OCI-LY1 (cell line): ENCODE data around the gene STARD7.

Experiments used
- H2AFZ ChIP-seq: fragments of 200-600 bp; sonication (generic), shearing (Covaris generic); 2 replicates; pipeline ENCODE4 v1.6.0; 2014; ENCODE audit warnings: antibody characterized with exemption, mild to moderate bottlenecking, low read length
- H3F3A ChIP-seq: fragments of 200-600 bp; sonication (generic), shearing (Covaris generic); 2 replicates; pipeline ENCODE4 v1.6.0; 2014; ENCODE audit warnings: mild to moderate bottlenecking, antibody characterized with exemption, low read length, moderate library complexity; ENCODE audit not compliant: insufficient read depth
- H3K27ac ChIP-seq: fragments of 200-600 bp; sonication (generic); 2 replicates; pipeline ENCODE4 v1.5.1; 2014; ENCODE audit warnings: low read length, mixed run types, mild to moderate bottlenecking, low read depth; ENCODE audit not compliant: poor library complexity, severe bottlenecking
- H3K27me3 ChIP-seq: fragments of 200-600 bp; sonication (generic); 2 replicates; pipeline ENCODE4 v1.6.0; 2014; ENCODE audit warnings: antibody characterized with exemption, mild to moderate bottlenecking, low read length, moderate library complexity; ENCODE audit not compliant: insufficient read depth
- H3K36me3 ChIP-seq: fragments of 200-600 bp; sonication (generic); 2 replicates; pipeline ENCODE4 v1.6.1; 2014; ENCODE audit warnings: mild to moderate bottlenecking, antibody characterized with exemption, low read length, moderate library complexity, mixed read lengths; ENCODE audit not compliant: insufficient read depth
- H3K4me1 ChIP-seq: fragments of 200-600 bp; sonication (generic); 2 replicates; pipeline ENCODE4 v1.5.1; 2014; ENCODE audit warnings: mild to moderate bottlenecking, low read length, moderate library complexity; ENCODE audit not compliant: insufficient read depth, severe bottlenecking
- H3K4me2 ChIP-seq: fragments of 200-600 bp; sonication (generic), shearing (Covaris generic); 2 replicates; pipeline ENCODE4 v1.6.1; 2014; ENCODE audit warnings: low read length
- H3K4me3 ChIP-seq: fragments of 200-600 bp; sonication (generic); 2 replicates; pipeline ENCODE4 v1.5.1; 2014; ENCODE audit warnings: low read length, low read depth, mild to moderate bottlenecking, mixed read lengths; ENCODE audit not compliant: poor library complexity, severe bottlenecking
- H3K79me2 ChIP-seq: fragments of 200-600 bp; shearing (Covaris generic); 2 replicates; pipeline ENCODE4 v1.6.1; 2016; ENCODE audit warnings: mixed run types, low read length, mixed read lengths; ENCODE audit not compliant: insufficient read depth
- H3K9ac ChIP-seq: fragments of 200-600 bp; sonication (generic), shearing (Covaris generic); 2 replicates; pipeline ENCODE4 v1.6.1; 2014; ENCODE audit warnings: mild to moderate bottlenecking, low read length, mixed read lengths
- H3K9me2 ChIP-seq: fragments of 200-600 bp; sonication (generic), shearing (Covaris generic); 2 replicates; pipeline ENCODE4 v1.6.1; 2014; ENCODE audit warnings: low read depth, mild to moderate bottlenecking, low read length, mixed read lengths
- H3K9me3 ChIP-seq: fragments of 200-600 bp; shearing (Covaris generic); 2 replicates; pipeline ENCODE4 v1.6.1; 2014; ENCODE audit warnings: low read length, mixed read lengths
- H4K20me1 ChIP-seq: fragments of 200-600 bp; sonication (generic), shearing (Covaris generic); 2 replicates; pipeline ENCODE4 v1.6.0; 2016; ENCODE audit warnings: mild to moderate bottlenecking, low read length; ENCODE audit not compliant: insufficient read depth
- EZH2 ChIP-seq: fragments of 200-600 bp; sonication (generic), shearing (Covaris generic); IDR thresholded peaks from 2 replicates; pipeline ENCODE4 v1.8.0; 2017; ENCODE audit warnings: borderline replicate concordance, mixed run types, mild to moderate bottlenecking, antibody characterized with exemption, low read length, moderate library complexity, mixed read lengths
- TF ChIP-seq, protein P1 (sequence below): fragments of 200-600 bp; sonication (generic), shearing (Covaris generic); IDR thresholded peaks from 2 replicates; pipeline ENCODE4 v1.5.1; 2017; ENCODE audit warnings: mild to moderate bottlenecking, antibody characterized with exemption, low read length, moderate library complexity, mixed read lengths

Gene STARD7

DNA sequence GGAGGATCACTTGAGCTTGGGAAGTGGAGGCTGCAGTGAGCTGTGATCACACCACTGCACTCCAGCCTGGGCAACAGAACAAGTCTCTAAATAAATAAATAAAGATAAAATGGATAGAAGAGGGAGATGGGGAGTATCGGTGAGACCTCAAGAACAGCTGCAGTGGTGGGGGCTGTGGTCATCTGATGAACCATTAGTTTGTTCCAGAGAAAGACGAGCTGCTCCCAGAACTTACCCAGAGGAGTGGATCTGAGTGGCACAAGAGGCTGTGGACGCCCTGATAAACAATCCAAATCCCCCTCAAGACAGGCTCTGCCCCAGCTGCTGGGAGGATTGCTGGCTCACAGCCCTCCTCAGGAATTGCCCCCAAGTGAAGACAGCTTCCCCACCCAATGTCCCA lies 30.5 kb upstream of the STARD7 start:
- peak overlapping the region; percentile 78 for H3K27ac ChIP-seq
- no peak for TF ChIP-seq EZH2
- TF ChIP-seq, protein P1, sequence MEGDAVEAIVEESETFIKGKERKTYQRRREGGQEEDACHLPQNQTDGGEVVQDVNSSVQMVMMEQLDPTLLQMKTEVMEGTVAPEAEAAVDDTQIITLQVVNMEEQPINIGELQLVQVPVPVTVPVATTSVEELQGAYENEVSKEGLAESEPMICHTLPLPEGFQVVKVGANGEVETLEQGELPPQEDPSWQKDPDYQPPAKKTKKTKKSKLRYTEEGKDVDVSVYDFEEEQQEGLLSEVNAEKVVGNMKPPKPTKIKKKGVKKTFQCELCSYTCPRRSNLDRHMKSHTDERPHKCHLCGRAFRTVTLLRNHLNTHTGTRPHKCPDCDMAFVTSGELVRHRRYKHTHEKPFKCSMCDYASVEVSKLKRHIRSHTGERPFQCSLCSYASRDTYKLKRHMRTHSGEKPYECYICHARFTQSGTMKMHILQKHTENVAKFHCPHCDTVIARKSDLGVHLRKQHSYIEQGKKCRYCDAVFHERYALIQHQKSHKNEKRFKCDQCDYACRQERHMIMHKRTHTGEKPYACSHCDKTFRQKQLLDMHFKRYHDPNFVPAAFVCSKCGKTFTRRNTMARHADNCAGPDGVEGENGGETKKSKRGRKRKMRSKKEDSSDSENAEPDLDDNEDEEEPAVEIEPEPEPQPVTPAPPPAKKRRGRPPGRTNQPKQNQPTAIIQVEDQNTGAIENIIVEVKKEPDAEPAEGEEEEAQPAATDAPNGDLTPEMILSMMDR: no peak

DNA sequence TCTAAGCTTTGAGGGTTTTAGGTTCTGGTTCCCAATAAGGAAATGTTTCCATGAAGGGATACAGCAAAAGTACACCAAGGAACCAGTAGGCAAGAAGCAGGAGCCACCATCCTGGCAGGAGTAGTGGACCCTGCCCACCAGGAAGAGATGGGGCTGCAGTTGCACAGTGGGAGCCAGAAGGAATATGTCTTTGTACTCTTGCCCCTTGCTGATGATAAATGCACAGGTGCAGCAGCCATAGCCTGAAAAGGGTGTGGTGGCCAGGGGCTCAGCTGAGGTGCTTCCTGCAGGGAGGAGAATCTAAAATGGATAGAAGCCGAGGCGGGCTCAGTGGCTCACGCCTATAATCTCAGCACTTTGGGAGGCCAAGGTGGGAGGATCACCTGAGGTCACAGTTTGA lies 29.6 kb upstream of the STARD7 start:
- Histone ChIP-seq H4K20me1 (no peaks in the 10 kb centered on the region), H2AFZ (no peak overlapping the region), H3K9ac (no peak overlapping the region), H3F3A (no peaks in the 10 kb centered on the region), H3K79me2 (no peaks in the 10 kb centered on the region), H3K4me3 (no peak overlapping the region), H3K9me2 (no peaks in the 10 kb centered on the region), H3K4me1 (peaks cover 55% of the 10 kb centered on the region), H3K36me3 (no peaks in the 10 kb centered on the region), H3K27me3 (no peaks in the 10 kb centered on the region), H3K27ac (no peak overlapping the region), H3K9me3 (no peaks in the 10 kb centered on the region), H3K4me2 (no peak overlapping the region)
- TF ChIP-seq, protein P1: no peak
- no peak for TF ChIP-seq EZH2

More for the DNA sequence above, 30.5 kb upstream of the STARD7 start:
- Histone ChIP-seq H3K79me2 (no peaks in the 10 kb centered on the region), H3K4me3 (no peak overlapping the region), H3K9ac (no peak overlapping the region), H2AFZ (no peak overlapping the region), H3K4me2 (no peak overlapping the region), H3K27me3 (no peaks in the 10 kb centered on the region), H3K9me3 (no peaks in the 10 kb centered on the region), H4K20me1 (no peaks in the 10 kb centered on the region), H3K4me1 (peaks cover 47% of the 10 kb centered on the region), H3K9me2 (no peaks in the 10 kb centered on the region), H3F3A (no peaks in the 10 kb centered on the region), H3K36me3 (no peaks in the 10 kb centered on the region)

DNA sequence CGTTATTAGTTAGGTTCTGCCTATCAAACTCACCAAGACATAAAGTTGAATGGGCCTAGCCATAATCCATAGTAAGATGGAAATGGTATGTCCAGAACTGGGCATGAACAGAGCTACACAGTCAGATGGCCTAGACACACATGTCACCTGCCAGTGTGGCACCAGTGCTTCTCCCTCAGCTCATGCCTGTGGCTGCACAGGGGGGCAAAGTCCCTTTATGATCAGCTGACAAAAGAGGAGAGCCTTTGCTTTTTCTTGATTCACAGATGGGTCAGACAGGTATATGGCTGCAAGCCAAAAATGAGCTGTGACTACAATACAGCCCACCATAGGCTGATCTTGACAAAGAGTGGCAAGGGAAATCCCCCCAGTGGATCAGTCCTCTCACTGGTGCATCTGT lies 28.3 kb upstream of the STARD7 start:
- Histone ChIP-seq H3K4me3 (no peak overlapping the region), H3K79me2 (no peaks in the 10 kb centered on the region), H3K9ac (no peak overlapping the region), H3F3A (no peaks in the 10 kb centered on the region), H3K27me3 (no peaks in the 10 kb centered on the region), H3K9me2 (no peaks in the 10 kb centered on the region), H4K20me1 (no peaks in the 10 kb centered on the region), H3K4me2 (no peak overlapping the region), H3K9me3 (no peaks in the 10 kb centered on the region), H3K27ac (peak overlapping the region; percentile 51), H3K4me1 (peaks cover 51% of the 10 kb centered on the region), H3K36me3 (no peaks in the 10 kb centered on the region), H2AFZ (no peak overlapping the region)
- TF ChIP-seq EZH2: no peak
- TF ChIP-seq, protein P1: no peak
